H9 (cell line): Measurements from ENCODE around the gene PRSS2. TPM values are rescaled to one million over a fixed set of nuclear protein-coding genes. Genes with fewer than 3 reads are reported as not detected.

Experiments
- DNase-seq: peaks from one replicate; pipeline ENCODE4 v3.0.0-alpha.2; 2017
- H2AFZ ChIP-seq: one replicate; pipeline ENCODE4 v1.6.1; 2013; ENCODE audit warnings: mild to moderate bottlenecking, low read length, control low read depth, moderate library complexity
- H2AK5ac ChIP-seq: 2 replicates; pipeline ENCODE4 v1.6.1; 2013; ENCODE audit warnings: low read length, control low read depth, mixed read lengths; ENCODE audit not compliant: insufficient read length
- H2BK120ac ChIP-seq: one replicate; pipeline ENCODE4 v1.6.1; 2013; ENCODE audit warnings: low read depth, mild to moderate bottlenecking, low read length, control low read depth, inconsistent platforms; ENCODE audit not compliant: poor library complexity, severe bottlenecking
- H2BK12ac ChIP-seq: 2 replicates; pipeline ENCODE4 v1.6.1; 2013; ENCODE audit warnings: low read length, control low read depth, mixed read lengths, low read depth; ENCODE audit not compliant: insufficient read length
- H2BK15ac ChIP-seq: 2 replicates; pipeline ENCODE4 v1.6.1; 2013; ENCODE audit warnings: low read depth, low read length, control low read depth
- H2BK20ac ChIP-seq: one replicate; pipeline ENCODE4 v1.6.1; 2013; ENCODE audit warnings: low read depth, mild to moderate bottlenecking, low read length, control low read depth, inconsistent platforms; ENCODE audit not compliant: poor library complexity, severe bottlenecking
- H2BK5ac ChIP-seq: 2 replicates; pipeline ENCODE4 v1.6.1; 2013; ENCODE audit warnings: low read length, control low read depth, mixed read lengths; ENCODE audit not compliant: insufficient read length
- H3K14ac ChIP-seq: 2 replicates; pipeline ENCODE4 v1.6.1; 2013; ENCODE audit warnings: low read length, control low read depth; ENCODE audit not compliant: insufficient read depth
- H3K18ac ChIP-seq: 2 replicates; pipeline ENCODE4 v1.6.1; 2013; ENCODE audit warnings: low read depth, mild to moderate bottlenecking, mixed read lengths, low read length, control low read depth; ENCODE audit not compliant: insufficient read length
- H3K23ac ChIP-seq: 2 replicates; pipeline ENCODE4 v1.6.1; 2013; ENCODE audit warnings: low read length, control low read depth, mixed read lengths, low read depth; ENCODE audit not compliant: insufficient read length
- H3K23me2 ChIP-seq: 2 replicates; pipeline ENCODE4 v1.6.1; 2013; ENCODE audit warnings: low read depth, mild to moderate bottlenecking, mixed read lengths, low read length, control low read depth; ENCODE audit not compliant: insufficient read length, poor library complexity, severe bottlenecking
- H3K27ac ChIP-seq: 2 replicates; pipeline ENCODE4 v1.5.1; 2013; ENCODE audit warnings: low read length, control low read depth, mixed read lengths, low read depth; ENCODE audit not compliant: insufficient read length
- H3K27me3 ChIP-seq: 2 replicates; pipeline ENCODE4 v1.6.1; 2013; ENCODE audit warnings: low read length, control low read depth, inconsistent platforms; ENCODE audit not compliant: insufficient read depth
- H3K4ac ChIP-seq: 2 replicates; pipeline ENCODE4 v1.6.1; 2013; ENCODE audit warnings: low read depth, mild to moderate bottlenecking, control low read depth, inconsistent platforms, low read length, moderate library complexity
- H3K4me1 ChIP-seq: 2 replicates; pipeline ENCODE4 v1.6.1; 2013; ENCODE audit warnings: low read length, control low read depth, inconsistent platforms; ENCODE audit not compliant: insufficient read depth
- H3K4me2 ChIP-seq: 2 replicates; pipeline ENCODE4 v1.6.1; 2013; ENCODE audit warnings: low read length, control low read depth, mixed read lengths; ENCODE audit not compliant: insufficient read length, insufficient read depth
- H3K56ac ChIP-seq: 2 replicates; pipeline ENCODE4 v1.6.1; 2013; ENCODE audit warnings: low read depth, mild to moderate bottlenecking, mixed read lengths, low read length, control low read depth; ENCODE audit not compliant: insufficient read length
- H3K79me1 ChIP-seq: 2 replicates; pipeline ENCODE4 v1.6.1; 2013; ENCODE audit warnings: low read depth, mild to moderate bottlenecking, moderate library complexity, low read length, control low read depth, inconsistent platforms; ENCODE audit not compliant: insufficient read depth, poor library complexity, severe bottlenecking
- H3K79me2 ChIP-seq: 2 replicates; pipeline ENCODE4 v1.6.1; 2013; ENCODE audit warnings: low read length, control low read depth, inconsistent platforms; ENCODE audit not compliant: insufficient read depth
- H3K9ac ChIP-seq: 2 replicates; pipeline ENCODE4 v1.6.1; 2013; ENCODE audit warnings: low read length, control low read depth, mixed read lengths; ENCODE audit not compliant: insufficient read length; ENCODE audit errors: extremely low read depth
- H3K9me3 ChIP-seq: one replicate; pipeline ENCODE4 v1.6.1; 2013; ENCODE audit warnings: low read depth, low read length, inconsistent platforms; ENCODE audit not compliant: control insufficient read depth
- H3T11ph ChIP-seq: one replicate; pipeline ENCODE4 v1.6.1; 2013; ENCODE audit warnings: mild to moderate bottlenecking, low read length, control low read depth, inconsistent platforms
- H4K20me1 ChIP-seq: one replicate; pipeline ENCODE4 v1.6.1; 2013; ENCODE audit not compliant: control insufficient read depth, insufficient read length, insufficient read depth
- H4K5ac ChIP-seq: 2 replicates; pipeline ENCODE4 v1.6.1; 2013; ENCODE audit warnings: low read depth, mild to moderate bottlenecking, mixed read lengths, low read length, control low read depth; ENCODE audit not compliant: insufficient read length
- H4K8ac ChIP-seq: replicated peaks from 2 replicates; pipeline ENCODE4 v1.6.1; 2013; ENCODE audit warnings: low read length, control low read depth, mixed read lengths, low read depth; ENCODE audit not compliant: insufficient read length
- H4K91ac ChIP-seq: 2 replicates; pipeline ENCODE4 v1.6.1; 2013; ENCODE audit warnings: low read depth, mild to moderate bottlenecking, moderate library complexity, mixed read lengths, low read length, control low read depth; ENCODE audit not compliant: insufficient read length
- H3K27ac Mint-ChIP-seq, 3 experiments: 2 replicates in 2 of 3; 3 replicates in 1 of 3; pipeline ENCODE4 v1.8.0; 2020 to 2021; ENCODE audit warnings: mixed read lengths in 3 of 3, mild to moderate bottlenecking in 1 of 3, moderate library complexity in 1 of 3
- H3K27me3 Mint-ChIP-seq: 2 replicates; pipeline ENCODE4 v1.8.0; 2021; ENCODE audit warnings: low read depth, mild to moderate bottlenecking, moderate library complexity, mixed read lengths
- H3K36me3 Mint-ChIP-seq, 3 experiments: 2 replicates in 2 of 3; 3 replicates in 1 of 3; pipeline ENCODE4 v1.8.0; 2020 to 2021; ENCODE audit warnings: low read depth in 3 of 3, mixed read lengths in 3 of 3; ENCODE audit not compliant: insufficient read depth in 1 of 3
- H3K4me1 Mint-ChIP-seq, 2 experiments: 2 replicates each; pipeline ENCODE4 v1.8.0; 2020; ENCODE audit warnings: mixed read lengths in 2 of 2
- H3K4me3 Mint-ChIP-seq, 2 experiments: 2 replicates in 1 of 2; 3 replicates in 1 of 2; pipeline ENCODE4 v1.8.0; 2020 to 2021; ENCODE audit warnings: mild to moderate bottlenecking in 2 of 2, mixed read lengths in 2 of 2, moderate library complexity in 1 of 2
- H3K9me3 Mint-ChIP-seq, 2 experiments: 2 replicates in 1 of 2; 3 replicates in 1 of 2; pipeline ENCODE4 v1.8.0; 2020; ENCODE audit warnings: mild to moderate bottlenecking in 2 of 2, mixed read lengths in 2 of 2, moderate library complexity in 1 of 2
- CTCF ChIP-seq: fragments of 200-600 bp; sonication (generic); conservative IDR thresholded peaks from 3 replicates; pipeline ENCODE4 v1.8.0; 2021; ENCODE audit warnings: antibody characterized with exemption, mild to moderate bottlenecking
- WGBS: extraction: QIAGEN DNeasy Blood & Tissue Kit; methylation state at CpG from one replicate; pipeline ENCODE4 v1.1.7; 2013; ENCODE audit warnings: missing lambda C conversion rate, low lambda C conversion rate, mixed read lengths; ENCODE audit not compliant: insufficient read length; ENCODE audit errors: extremely low coverage; 5-methylcytosine and 5-hydroxymethylcytosine counted together
- total RNA-seq: library from RNA; stranded (reverse); gene quantifications from 2 replicates; pipeline ENCODE4 v1.2.1, GENCODE V29; 2021

The PRSS2 gene
- total RNA-seq, 1 experiment from 2014 or later: not detected

- Mint-ChIP-seq H3K27ac (peak overlapping the region in 1 of 3 experiments; percentile 23; a peak in 2 of 7 replicates), H3K4me3 (peak overlapping the region; percentile 67 to 85), H3K9me3 (no peaks in the 10 kb centered on the region), H3K36me3 (peaks cover 1 to 3% (median 2%) of the 10 kb centered on the region in 3 experiments; a peak in 5 of 7 replicates), H3K4me1 (peaks cover 54 to 58% of the 10 kb centered on the region in 2 experiments), H3K27me3 (peaks cover 91% of the 10 kb centered on the region)
- H3K9me3 ChIP-seq: no peaks in the 10 kb centered on the region
- no peaks in the 10 kb centered on the region for H4K20me1 ChIP-seq
- peaks cover 12% of the 10 kb centered on the region; the same call in 1 of the 2 replicates for H3K4me1 ChIP-seq
- H4K5ac ChIP-seq: no peak overlapping the region
- no peak overlapping the region for H3K23ac ChIP-seq
- peaks cover 20% of the 10 kb centered on the region; the same call in 1 of the 2 replicates for H3K27me3 ChIP-seq
- H2BK20ac ChIP-seq: no peak overlapping the region
- H2AK5ac ChIP-seq: no peak overlapping the region
- H3K14ac ChIP-seq: peak overlapping the region; percentile 20
- no CpG with 5 or more reads among the region's 74 CpGs for WGBS
- no peak overlapping the region for H2BK120ac ChIP-seq
- H3K79me2 ChIP-seq: no peaks in the 10 kb centered on the region
- no peak overlapping the region for H2BK15ac ChIP-seq
- DNase-seq: peak; percentile 47
- H3K27ac ChIP-seq: no peak overlapping the region
- H3K9ac ChIP-seq: peak overlapping the region; percentile 66
- H2BK12ac ChIP-seq: no peak overlapping the region
- H3K4ac ChIP-seq: no peak overlapping the region
- peak overlapping the region; percentile 43 for H3K4me2 ChIP-seq
- peaks cover 15% of the 10 kb centered on the region for H3K23me2 ChIP-seq
- no peak overlapping the region for H4K91ac ChIP-seq
- no peak overlapping the region for H3K56ac ChIP-seq
- no peak for TF ChIP-seq CTCF
- H2BK5ac ChIP-seq: no peak overlapping the region
- H3K79me1 ChIP-seq: no peaks in the 10 kb centered on the region
- no peak overlapping the region for H4K8ac ChIP-seq
- H3K18ac ChIP-seq: no peak overlapping the region
- no peak overlapping the region for H2AFZ ChIP-seq
- no peak overlapping the region for H3T11ph ChIP-seq
Observed at GRCh38 chr7:142796501-142797390, 26.0 kb downstream of the PRSS2 start.
